GM19372 (cell line): ENCODE results near the gene MIF.
"Not testable (repeated sequence)": the region's sequence is repeated elsewhere in the genome, so short reads cannot be mapped to it uniquely, and the experiment has no call there.

Source experiments
- ATAC-seq: cut with Tn5 transposase; IDR thresholded peaks from one replicate; pipeline ENCODE4 v1.9.1; 2021; ENCODE audit warnings: mild to moderate bottlenecking, low read depth, moderate library complexity; ENCODE audit not compliant: unreplicated experiment

Gene MIF

DNA sequence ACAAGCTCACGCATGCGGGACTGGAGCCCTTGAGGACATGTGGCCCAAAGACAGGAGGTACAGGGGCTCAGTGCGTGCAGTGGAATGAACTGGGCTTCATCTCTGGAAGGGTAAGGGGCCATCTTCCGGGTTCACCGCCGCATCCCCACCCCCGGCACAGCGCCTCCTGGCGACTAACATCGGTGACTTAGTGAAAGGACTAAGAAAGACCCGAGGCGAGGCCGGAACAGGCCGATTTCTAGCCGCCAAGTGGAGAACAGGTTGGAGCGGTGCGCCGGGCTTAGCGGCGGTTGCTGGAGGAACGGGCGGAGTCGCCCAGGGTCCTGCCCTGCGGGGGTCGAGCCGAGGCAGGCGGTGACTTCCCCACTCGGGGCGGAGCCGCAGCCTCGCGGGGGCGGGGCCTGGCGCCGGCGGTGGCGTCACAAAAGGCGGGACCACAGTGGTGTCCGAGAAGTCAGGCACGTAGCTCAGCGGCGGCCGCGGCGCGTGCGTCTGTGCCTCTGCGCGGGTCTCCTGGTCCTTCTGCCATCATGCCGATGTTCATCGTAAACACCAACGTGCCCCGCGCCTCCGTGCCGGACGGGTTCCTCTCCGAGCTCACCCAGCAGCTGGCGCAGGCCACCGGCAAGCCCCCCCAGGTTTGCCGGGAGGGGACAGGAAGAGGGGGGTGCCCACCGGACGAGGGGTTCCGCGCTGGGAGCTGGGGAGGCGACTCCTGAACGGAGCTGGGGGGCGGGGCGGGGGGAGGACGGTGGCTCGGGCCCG is at the start of gene MIF:
Gene MIF, plus strand, starts transcription at position 439 of the 765 bp plus-strand sequence. Its CDS starts 92 bp downstream, at position 531.
- peak; percentile 73 for ATAC-seq

GRCh38 chr22:23844739-23845202 is 49.4 kb upstream of the MIF start:
- ATAC-seq = no peak

DNA sequence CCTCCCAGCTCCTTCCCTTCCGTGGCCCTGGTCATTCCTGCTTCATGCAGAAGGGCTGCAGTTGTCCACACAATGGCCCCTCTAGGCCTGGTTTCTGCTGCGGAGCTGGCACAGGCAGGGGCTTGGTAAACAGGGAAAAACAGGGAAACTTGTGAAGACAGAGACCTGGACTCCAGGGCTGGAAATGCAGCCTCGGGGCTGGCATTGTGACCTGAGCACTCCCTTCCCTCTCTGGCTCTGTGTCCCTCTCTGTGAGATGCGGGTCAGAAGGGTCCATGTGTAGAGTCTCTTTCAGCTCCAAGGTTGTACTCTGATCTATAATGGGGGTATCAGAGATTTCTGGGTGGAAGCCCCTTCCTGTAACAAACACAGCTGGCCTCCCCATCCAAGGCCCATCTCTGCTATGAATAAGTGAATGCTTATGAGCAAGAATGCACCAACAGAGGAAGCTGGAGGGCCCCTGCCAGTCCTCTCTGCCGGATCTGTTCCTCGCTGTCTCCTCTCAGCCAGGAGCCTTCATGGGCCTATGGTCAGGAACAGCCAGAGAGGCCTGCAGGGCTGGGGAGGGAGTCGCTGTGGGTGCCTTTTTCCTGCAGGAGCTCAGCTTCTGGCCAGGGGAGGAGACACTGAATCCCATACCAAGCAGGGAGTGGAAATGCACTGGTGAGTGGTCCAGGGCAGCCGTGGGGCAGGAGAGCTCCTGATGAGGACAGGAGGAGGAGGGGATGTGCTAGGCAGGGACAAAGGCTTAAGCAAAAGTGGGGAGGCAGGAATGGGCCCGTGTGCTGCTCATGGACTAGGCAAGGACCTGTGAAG is 48.7 kb upstream of the MIF start:
- no peak for ATAC-seq

DNA sequence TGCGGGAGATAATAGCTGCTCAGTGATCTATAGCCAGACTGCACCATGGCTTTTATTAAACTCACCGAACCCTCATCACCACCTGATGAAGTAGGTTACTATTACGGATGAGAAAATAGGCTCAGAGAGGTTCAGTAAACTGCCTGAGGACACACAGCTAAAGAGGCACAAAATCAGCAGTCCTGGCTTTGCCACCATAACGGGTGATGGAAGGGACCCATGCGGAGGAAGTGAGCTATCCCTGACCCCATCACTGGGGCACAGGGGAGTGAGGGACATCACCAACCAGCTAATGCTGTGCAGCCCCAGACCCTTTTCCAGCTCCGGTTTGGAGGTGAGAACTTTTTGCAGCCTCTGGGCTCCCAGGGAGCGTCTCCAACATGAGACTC is 48.1 kb upstream of the MIF start:
- ATAC-seq = no peak

GRCh38 chr22:23847310-23847920 is 46.8 kb upstream of the MIF start:
- ATAC-seq = no peak

GRCh38 chr22:23847991-23848864 is 46.0 kb upstream of the MIF start:
- no peak for ATAC-seq

DNA sequence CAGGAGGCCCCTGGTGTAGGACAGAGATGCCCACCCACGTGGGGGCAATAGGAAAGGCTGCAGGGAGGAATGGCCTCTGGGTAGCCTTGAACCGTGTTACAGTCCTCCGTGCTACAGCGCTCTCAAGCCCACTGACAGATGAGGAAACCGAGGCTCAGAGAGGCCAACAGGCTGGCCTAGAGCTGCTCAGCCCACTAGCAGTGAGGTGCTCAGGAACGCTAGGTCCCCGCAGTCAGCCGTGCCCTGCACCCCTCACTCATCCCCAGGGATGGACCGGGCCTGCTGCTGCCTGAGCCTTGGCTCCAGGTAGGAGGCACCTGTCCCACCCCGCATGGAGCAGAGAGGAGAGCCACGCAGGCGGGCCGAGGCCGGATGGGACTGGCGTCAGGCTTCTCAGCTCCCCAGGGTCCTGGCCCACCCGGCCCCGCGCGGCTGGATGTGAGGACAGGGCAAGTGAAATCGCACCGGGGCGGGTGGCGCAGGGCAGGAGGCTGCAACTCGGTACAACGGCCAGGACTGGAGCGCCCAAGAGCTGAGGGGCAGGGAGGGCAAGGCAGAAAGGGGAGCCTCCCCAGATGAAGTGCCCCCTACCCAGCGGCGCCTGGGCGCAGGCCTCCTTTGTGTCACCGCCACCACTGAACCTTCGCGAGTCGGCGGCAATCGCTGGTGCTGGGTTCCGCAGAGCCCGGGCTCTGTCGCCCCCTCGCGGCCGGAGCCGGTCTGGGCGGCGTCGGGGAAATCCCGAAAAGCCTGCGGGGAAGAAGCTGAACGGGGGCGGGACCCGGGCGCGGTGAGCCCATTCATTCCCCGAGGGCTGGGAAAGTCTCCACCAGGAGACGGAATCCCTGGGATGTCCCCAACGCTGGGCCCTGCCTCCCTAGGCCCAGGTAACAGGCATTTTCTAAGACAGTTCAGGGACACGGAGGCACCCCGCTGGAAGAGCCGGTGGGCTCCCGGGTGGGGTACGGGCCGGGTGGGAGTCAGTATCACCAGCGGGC is 44.9 kb upstream of the MIF start:
- ATAC-seq = no peak

DNA sequence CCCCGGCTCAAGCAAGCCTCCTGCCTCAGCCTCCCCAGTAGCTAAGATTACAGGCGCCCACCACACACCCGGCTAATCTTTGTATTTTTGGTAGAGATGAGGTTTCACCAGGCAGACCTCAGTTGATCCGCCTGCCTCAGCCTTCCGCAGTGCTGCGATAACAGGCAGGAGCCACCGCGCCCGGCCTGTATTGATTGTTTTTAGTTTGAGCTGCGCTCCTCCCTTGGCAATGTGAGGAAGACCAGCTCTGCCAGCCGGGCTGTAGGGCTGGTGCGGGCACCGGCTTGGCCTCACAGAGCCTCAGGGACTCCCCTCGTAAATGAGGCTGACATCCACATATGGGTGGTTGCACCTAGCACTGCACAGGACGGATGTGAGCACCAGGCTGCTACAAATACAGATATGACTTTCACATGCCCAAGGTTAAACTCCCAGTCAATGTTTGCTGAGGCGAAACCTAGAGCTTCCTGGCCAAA is 44.0 kb upstream of the MIF start:
- ATAC-seq = no peak

DNA sequence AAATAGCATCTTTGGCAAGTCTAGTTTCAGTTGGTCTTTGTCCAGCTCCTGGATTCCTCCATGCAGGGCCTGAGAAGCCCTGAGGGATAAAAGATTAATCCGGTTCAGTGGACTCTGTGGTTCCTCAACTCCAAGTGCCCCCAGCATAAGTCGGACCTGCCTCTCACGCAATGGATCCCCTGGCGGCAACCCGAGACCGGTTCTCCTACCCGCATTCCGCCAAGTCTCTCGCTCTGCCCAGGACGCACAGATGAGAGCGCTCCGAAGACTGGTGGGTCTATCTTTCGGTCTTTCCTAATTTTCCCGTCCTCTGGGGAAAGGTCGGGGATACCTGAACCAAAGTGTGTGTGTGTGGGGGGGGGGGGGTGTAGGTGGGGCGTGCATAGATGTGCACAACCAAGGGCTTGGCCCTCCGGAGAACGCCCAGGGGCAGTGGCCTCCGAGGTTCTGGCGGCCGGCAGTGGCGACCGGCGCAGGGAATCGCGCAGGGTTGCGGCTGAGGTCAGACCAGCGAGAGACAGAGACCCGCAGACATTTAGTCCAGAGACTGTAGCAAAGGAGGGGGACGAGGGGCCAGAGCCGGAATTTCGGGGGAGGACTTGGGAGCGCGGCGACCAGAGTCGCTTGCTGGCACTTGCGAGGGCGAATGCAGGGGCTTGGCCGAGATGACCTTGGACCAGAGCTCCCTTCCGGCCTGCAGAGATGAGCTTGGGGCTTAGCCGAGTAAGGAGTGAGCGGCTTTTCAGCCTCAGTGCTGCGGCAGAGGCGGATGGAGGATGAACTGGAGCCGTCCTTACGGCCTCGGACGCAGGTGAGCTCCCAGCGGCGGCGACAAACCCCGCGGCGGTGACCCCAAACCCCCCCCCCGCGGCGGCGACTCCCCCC is 37.2 kb upstream of the MIF start:
- ATAC-seq = peak; percentile 41

DNA sequence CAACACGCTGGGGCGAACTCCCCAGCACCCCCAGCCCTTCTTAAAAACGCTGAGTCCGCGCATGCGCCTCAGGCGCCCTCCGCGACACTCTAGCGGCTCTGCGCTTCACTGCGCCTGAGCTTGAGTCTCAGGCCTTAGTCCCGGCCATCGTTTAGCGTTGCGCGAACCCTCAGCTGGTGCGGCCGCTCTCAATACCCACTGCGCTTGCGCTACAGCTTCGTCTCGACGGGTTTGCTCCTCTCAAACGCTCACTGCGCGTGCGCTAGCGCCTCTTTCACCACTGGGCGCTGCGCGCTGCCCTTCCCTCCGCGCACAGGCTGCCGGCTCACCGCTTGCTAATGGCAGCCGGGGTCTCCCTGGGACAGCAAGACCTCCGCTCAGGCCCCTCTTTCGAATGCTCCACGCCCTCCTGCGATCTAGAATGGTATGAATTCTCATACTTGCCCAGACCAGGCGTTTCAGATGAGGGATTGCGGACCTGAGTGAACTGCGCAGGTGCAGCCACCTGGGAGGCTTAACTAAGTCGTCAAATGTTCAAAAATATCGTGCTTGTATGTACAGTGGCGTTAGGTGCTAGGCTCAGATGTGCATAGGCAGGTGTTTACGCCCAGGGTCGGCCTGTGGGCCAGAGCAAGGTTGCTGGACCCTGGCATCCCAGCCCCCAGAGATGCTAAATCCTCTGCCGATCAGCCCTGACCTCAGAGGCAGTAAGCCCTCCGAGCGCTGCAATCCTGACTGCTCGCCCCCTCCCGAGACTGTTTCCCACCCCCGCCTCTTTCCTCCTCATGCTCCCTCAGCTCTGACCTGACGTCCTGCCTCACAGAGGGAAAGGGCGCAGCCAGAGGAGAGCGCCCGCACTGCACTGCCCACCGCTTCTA is 36.3 kb upstream of the MIF start, which contains the start of gene SLC2A11:
Gene SLC2A11, plus strand, starts transcription at position 270 of the 878 bp plus-strand sequence. Its CDS starts 125 bp downstream, at position 395.
- peak; percentile 94 for ATAC-seq

DNA sequence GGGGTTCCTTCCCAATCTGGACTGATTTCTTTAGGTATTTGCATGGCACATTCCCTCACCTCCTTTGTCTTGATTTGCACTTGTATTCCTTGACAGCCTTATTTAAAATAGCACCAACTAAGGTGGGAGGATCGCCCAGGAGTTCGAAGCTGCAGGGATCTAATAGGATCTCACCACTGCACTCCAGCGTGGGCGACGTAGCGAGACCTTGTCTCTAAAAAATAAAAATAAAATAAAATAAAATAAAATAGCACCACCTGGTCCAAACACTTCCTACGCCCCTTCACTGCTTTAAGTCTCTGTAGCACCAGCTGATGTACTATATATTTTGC is 35.7 kb upstream of the MIF start:
- ATAC-seq = no peak

- no peak for ATAC-seq
Observed at GRCh38 chr22:23859201-23859600, 35.0 kb upstream of the MIF start.

DNA sequence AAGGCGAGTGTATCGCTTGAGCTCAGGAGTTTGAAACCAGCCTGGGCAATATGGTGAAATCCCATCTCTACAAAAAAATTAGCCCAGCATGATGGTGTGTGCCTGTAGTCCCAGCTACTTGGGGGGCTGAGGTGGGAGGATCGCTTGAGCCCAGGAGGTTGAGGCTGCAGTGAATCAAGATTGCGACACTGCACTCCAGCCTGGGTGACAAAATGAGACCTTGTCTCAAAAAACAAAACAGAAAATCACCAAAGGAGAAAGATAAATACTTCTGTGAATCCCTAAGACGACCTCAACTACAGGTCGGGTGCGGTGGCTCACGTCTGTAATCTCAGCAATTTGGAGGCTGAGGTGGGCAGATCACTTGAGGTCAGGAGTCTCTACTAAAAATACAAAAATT is 34.0 kb upstream of the MIF start:
- not testable (repeated sequence) for ATAC-seq

DNA sequence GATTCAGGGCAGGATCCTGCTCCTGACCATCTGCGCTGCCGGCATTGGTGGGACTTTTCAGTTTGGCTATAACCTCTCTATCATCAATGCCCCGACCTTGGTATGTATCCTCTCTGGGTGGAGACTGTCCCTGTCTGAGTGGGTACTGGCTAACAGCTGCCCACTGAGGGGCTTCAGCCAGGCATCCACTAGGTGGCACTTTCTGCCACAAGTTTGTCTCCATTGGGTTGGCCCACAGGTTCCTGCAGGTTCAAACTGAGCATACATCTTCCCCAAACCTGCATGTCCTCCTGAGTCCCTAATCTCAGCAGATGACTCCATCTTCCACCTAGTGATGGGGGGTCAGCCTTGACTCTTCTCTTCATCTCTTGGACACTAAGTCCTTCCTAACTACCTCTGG is 32.1 kb upstream of the MIF start:
- ATAC-seq = no peak

DNA sequence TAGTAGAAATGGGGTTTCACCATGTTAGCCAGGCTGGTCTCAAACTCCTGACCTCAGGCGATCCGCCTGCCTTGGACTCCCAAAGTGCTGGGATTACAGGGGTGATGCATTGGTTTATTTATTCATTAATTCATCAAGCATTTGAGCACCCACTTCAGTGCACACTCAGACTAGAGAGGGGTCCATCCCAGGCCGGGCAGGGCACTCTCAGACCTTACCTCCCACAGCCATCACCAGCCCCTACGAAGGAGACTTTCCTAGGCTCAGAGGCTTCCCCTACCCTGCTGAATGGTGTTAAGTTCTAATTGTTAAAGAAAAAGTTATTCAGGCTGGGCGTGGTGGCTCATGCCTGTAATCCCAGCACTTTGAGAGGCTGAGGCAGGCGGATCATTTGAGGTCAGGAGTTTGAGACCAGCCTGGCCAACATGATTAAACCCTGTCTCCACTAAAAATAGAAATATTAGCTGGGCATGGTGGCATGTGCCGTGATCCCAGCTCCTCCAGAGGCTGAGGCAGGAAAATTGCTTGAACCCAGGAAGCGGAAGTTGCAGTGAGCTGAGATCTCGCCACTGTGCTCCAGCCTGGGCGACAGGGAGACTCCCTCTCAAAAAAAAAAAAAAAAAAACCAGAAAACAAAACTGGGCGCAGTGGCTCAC is 29.6 kb upstream of the MIF start:
- ATAC-seq = not testable (repeated sequence)

GRCh38 chr22:23868580-23868979 is 25.6 kb upstream of the MIF start:
- ATAC-seq = no peak

DNA sequence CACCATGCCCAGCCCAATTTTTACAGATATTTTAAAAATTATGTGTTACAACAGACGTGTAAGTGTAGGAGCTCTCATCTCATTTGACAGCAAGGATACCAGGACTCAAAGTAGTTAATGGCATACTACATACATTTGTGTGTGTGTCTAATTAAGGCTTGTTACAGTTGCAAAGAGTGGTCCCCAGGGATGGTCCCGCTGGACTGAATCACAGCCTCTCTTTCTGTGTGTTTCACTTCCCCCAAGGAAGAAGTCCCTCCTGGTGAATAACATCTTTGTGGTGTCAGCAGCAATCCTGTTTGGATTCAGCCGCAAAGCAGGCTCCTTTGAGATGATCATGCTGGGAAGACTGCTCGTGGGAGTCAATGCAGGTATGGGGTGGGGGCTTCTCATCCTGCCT is 19.3 kb upstream of the MIF start:
- no peak for ATAC-seq
